BE2C (cell line): ENCODE measurements around the gene ABHD4.

Source experiments
- DNase-seq: peaks from one replicate; pipeline ENCODE4 v3.0.0-alpha.2; 2020
- H3K27me3 ChIP-seq: fragments of 250-450 bp; sonication (Bioruptor Pico); 2 replicates; pipeline ENCODE4 v1.5.1; 2020; ENCODE audit warnings: mild to moderate bottlenecking
- H3K36me3 ChIP-seq: fragments of 250-450 bp; sonication (Bioruptor Pico); 2 replicates; pipeline ENCODE4 v1.5.1; 2020; ENCODE audit warnings: mild to moderate bottlenecking
- H3K4me1 ChIP-seq: fragments of 250-450 bp; sonication (Bioruptor Pico); 2 replicates; pipeline ENCODE4 v1.5.1; 2020
- H3K4me3 ChIP-seq: 2 replicates; pipeline ENCODE4 v1.5.1; 2011; ENCODE audit warnings: low read depth, low read length
- H3K9me3 ChIP-seq: fragments of 250-450 bp; sonication (Bioruptor Pico); 2 replicates; pipeline ENCODE4 v1.5.1; 2020
- CTCF ChIP-seq: IDR thresholded peaks from 2 replicates; pipeline ENCODE4 v1.5.1; 2012; ENCODE audit warnings: mild to moderate bottlenecking, low read depth, low read length

ABHD4 gene

GRCh38 chr14:22596354-22596879 lies 1.7 kb upstream of the ABHD4 start:
- no peaks in the 10 kb centered on the region for H3K36me3 ChIP-seq
- no peak for TF ChIP-seq CTCF

GRCh38 chr14:22597265-22597664 lies 835 bp upstream of the ABHD4 start:
- peaks cover 62% of the 10 kb centered on the region for H3K27me3 ChIP-seq
- no peaks in the 10 kb centered on the region for H3K4me1 ChIP-seq
- H3K4me3 ChIP-seq = no peak overlapping the region
- H3K9me3 ChIP-seq = no peaks in the 10 kb centered on the region
- no peak for DNase-seq
- no peaks in the 10 kb centered on the region for H3K36me3 ChIP-seq
- TF ChIP-seq CTCF = no peak

More at GRCh38 chr14:22596354-22596879, 1.7 kb upstream of the ABHD4 start:
- no peaks in the 10 kb centered on the region for H3K9me3 ChIP-seq
- DNase-seq = no peak
- peaks cover 65% of the 10 kb centered on the region for H3K27me3 ChIP-seq
- H3K4me1 ChIP-seq = no peaks in the 10 kb centered on the region
- no peak overlapping the region for H3K4me3 ChIP-seq

GRCh38 chr14:22597771-22598098 lies 365 bp upstream of the ABHD4 start:
- no peak for TF ChIP-seq CTCF
- no peaks in the 10 kb centered on the region for H3K4me1 ChIP-seq
- DNase-seq = no peak
- H3K9me3 ChIP-seq = no peaks in the 10 kb centered on the region
- no peaks in the 10 kb centered on the region for H3K36me3 ChIP-seq
- peaks cover 59% of the 10 kb centered on the region for H3K27me3 ChIP-seq
- peak overlapping the region; percentile 67 for H3K4me3 ChIP-seq

GRCh38 chr14:22598896-22599244 lies 770 bp downstream of the ABHD4 start:
- H3K27me3 ChIP-seq = peaks cover 47% of the 10 kb centered on the region
- H3K36me3 ChIP-seq = no peaks in the 10 kb centered on the region
- DNase-seq = no peak
- H3K4me3 ChIP-seq = peak overlapping the region; percentile 67
- no peaks in the 10 kb centered on the region for H3K4me1 ChIP-seq
- no peaks in the 10 kb centered on the region for H3K9me3 ChIP-seq
- TF ChIP-seq CTCF = no peak

- TF ChIP-seq CTCF = no peak
- Histone ChIP-seq H3K36me3 (no peaks in the 10 kb centered on the region), H3K9me3 (no peaks in the 10 kb centered on the region), H3K4me3 (no peak overlapping the region), H3K27me3 (peaks cover 42% of the 10 kb centered on the region), H3K4me1 (no peaks in the 10 kb centered on the region)
- no peak for DNase-seq
Observed at GRCh38 chr14:22599349-22599748, 1.2 kb downstream of the ABHD4 start.

GRCh38 chr14:22600027-22600426 lies 1.9 kb downstream of the ABHD4 start:
- Histone ChIP-seq H3K9me3 (no peaks in the 10 kb centered on the region), H3K36me3 (no peaks in the 10 kb centered on the region), H3K4me3 (no peak overlapping the region), H3K27me3 (peaks cover 36% of the 10 kb centered on the region), H3K4me1 (no peaks in the 10 kb centered on the region)
- no peak for TF ChIP-seq CTCF
- no peak for DNase-seq
